Testis (tissue), 2 donors: ENCODE results near the gene POP4.

Experiments
- POLR2A ChIP-seq: fragments of 450-650 bp; IDR thresholded peaks from one replicate; pipeline ENCODE4 v1.6.1; 2017; ENCODE audit warnings: antibody characterized with exemption, mild to moderate bottlenecking, moderate library complexity
- TF ChIP-seq, protein P1 (sequence below), 3 experiments: fragments of 450-650 bp in 2 of 3; fragments of 200-600 bp in 1 of 3; sonication (generic) in 1 of 3; IDR thresholded peaks; one replicate each; pipeline ENCODE4 v1.5.1; 2016 to 2019; ENCODE audit warnings: antibody characterized with exemption in 3 of 3, mild to moderate bottlenecking in 2 of 3, moderate library complexity in 1 of 3

DNA sequence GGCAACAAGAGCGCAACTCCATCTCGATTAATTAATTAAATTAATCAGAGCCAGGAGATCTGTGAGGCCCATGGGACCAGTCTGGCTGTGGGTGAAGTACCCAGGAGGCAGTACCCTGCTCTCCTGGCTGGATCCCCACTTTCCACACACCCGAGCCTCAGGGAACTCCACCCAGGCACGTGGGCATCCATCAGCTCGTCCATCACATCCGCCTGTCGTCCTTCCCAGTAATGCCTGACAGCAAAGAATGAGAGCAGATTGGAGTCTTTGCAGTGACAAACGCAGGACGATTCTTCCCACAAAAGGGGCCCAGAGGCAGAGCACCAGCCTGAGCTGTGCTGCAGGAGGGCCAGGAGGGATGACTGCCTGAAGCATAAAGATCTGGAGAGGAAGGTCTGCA is 44.5 kb upstream of the POP4 start:
- TF ChIP-seq, protein P1, sequence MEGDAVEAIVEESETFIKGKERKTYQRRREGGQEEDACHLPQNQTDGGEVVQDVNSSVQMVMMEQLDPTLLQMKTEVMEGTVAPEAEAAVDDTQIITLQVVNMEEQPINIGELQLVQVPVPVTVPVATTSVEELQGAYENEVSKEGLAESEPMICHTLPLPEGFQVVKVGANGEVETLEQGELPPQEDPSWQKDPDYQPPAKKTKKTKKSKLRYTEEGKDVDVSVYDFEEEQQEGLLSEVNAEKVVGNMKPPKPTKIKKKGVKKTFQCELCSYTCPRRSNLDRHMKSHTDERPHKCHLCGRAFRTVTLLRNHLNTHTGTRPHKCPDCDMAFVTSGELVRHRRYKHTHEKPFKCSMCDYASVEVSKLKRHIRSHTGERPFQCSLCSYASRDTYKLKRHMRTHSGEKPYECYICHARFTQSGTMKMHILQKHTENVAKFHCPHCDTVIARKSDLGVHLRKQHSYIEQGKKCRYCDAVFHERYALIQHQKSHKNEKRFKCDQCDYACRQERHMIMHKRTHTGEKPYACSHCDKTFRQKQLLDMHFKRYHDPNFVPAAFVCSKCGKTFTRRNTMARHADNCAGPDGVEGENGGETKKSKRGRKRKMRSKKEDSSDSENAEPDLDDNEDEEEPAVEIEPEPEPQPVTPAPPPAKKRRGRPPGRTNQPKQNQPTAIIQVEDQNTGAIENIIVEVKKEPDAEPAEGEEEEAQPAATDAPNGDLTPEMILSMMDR (IDR thresholded peaks at IDR 0.05) = no peak
- no peak for TF ChIP-seq POLR2A
